H1 (cell line): Measurements from ENCODE around the gene CGNL1. TPM values are rescaled to one million over a fixed set of nuclear protein-coding genes. Genes with fewer than 3 reads are reported as not detected.

Experiments
- CTCF ChIA-PET: fragments of 300-600 bp; sonication (Branson Sonifier 250); formaldehyde crosslinking; loops from one replicate; lab custom pipeline; 2021; ENCODE audit not compliant: partially characterized antibody; lab: Charles Lee
- POLR2A ChIA-PET: fragments of 300-600 bp; sonication (Branson Sonifier 250); formaldehyde crosslinking; loops from one replicate; lab custom pipeline; 2021; ENCODE audit warnings: inconsistent platforms; ENCODE audit not compliant: partially characterized antibody; lab: Charles Lee
- DNase-seq, 2 experiments: peaks; one replicate each; pipeline versions ENCODE4 v3.0.0 to v3.0.0-alpha.2; 2010 to 2022; ENCODE audit warnings: low spot score in 2 of 2, low read depth in 1 of 2, mixed read lengths in 1 of 2
- FAIRE-seq: peaks from 2 replicates; lab custom pipeline; 2011; peaks lifted over from hg19 to GRCh38; lab: Jason Lieb, UNC
- H2AFZ ChIP-seq: 2 replicates; pipeline ENCODE4 v1.8.1; 2012; ENCODE audit warnings: low read length, inconsistent platforms
- H2AK5ac ChIP-seq: 2 replicates; pipeline ENCODE4 v1.6.1; 2013; ENCODE audit warnings: low read depth, low read length
- H2BK120ac ChIP-seq: replicated peaks from 2 replicates; pipeline ENCODE3; 2013; ENCODE audit warnings: low read depth, low read length, inconsistent platforms
- H2BK12ac ChIP-seq: 2 replicates; pipeline ENCODE4 v1.6.1; 2013; ENCODE audit warnings: low read depth, low read length
- H2BK15ac ChIP-seq: 2 replicates; pipeline ENCODE4 v1.6.1; 2013; ENCODE audit warnings: low read length
- H2BK20ac ChIP-seq: 2 replicates; pipeline ENCODE4 v1.6.1; 2013; ENCODE audit warnings: low read length
- H2BK5ac ChIP-seq: 2 replicates; pipeline ENCODE4 v1.6.1; 2013; ENCODE audit warnings: low read depth, low read length
- H3K14ac ChIP-seq: 2 replicates; pipeline ENCODE4 v1.6.1; 2013; ENCODE audit warnings: inconsistent platforms; ENCODE audit not compliant: insufficient read length
- H3K18ac ChIP-seq: 2 replicates; pipeline ENCODE4 v1.6.1; 2013; ENCODE audit warnings: low read length; ENCODE audit errors: extremely low read depth
- H3K23ac ChIP-seq: 2 replicates; pipeline ENCODE4 v1.6.1; 2013; ENCODE audit warnings: inconsistent platforms; ENCODE audit not compliant: insufficient read length
- H3K23me2 ChIP-seq: 2 replicates; pipeline ENCODE4 v1.6.1; 2013; ENCODE audit warnings: low read depth, low read length
- H3K27ac ChIP-seq: 2 replicates; pipeline ENCODE4 v1.6.1; 2011; ENCODE audit warnings: low read depth, low read length, inconsistent platforms
- H3K27me3 ChIP-seq, 4 experiments: replicated peaks in 1 of 4; 1 replicate in 1 of 4; 2 replicates in 3 of 4; pipeline versions ENCODE4 v1.6.1 to v1.8.1; 2011 to 2013; ENCODE audit warnings: low read length in 3 of 4, mild to moderate bottlenecking in 3 of 4, inconsistent platforms in 2 of 4, mixed read lengths in 2 of 4, moderate library complexity in 1 of 4; ENCODE audit not compliant: control insufficient read depth in 3 of 4, insufficient read depth in 3 of 4; ENCODE audit errors: extremely low read depth in 1 of 4
- H3K36me3 ChIP-seq, 4 experiments: 2 replicates each; pipeline versions ENCODE4 v1.6.1 to v1.8.1; 2011 to 2013; ENCODE audit warnings: mild to moderate bottlenecking in 4 of 4, low read length in 3 of 4, moderate library complexity in 2 of 4, control low read depth in 1 of 4, inconsistent platforms in 1 of 4; ENCODE audit not compliant: insufficient read depth in 4 of 4, control insufficient read depth in 2 of 4
- H3K4ac ChIP-seq: replicated peaks from 2 replicates; pipeline ENCODE3; 2013; ENCODE audit warnings: low read length, low read depth, mixed read lengths, inconsistent platforms; ENCODE audit not compliant: insufficient read length
- H3K4me1 ChIP-seq, 4 experiments: replicated peaks in 1 of 4; 1 replicate in 1 of 4; 2 replicates in 3 of 4; pipeline versions ENCODE4 v1.6.1 to v1.8.1; 2011 to 2013; ENCODE audit warnings: low read length in 3 of 4, inconsistent platforms in 2 of 4, mixed read lengths in 1 of 4; ENCODE audit not compliant: insufficient read depth in 4 of 4, control insufficient read depth in 3 of 4
- H3K4me2 ChIP-seq, 2 experiments: 2 replicates each; pipeline versions ENCODE4 v1.6.1 to v1.8.1; 2011 to 2013; ENCODE audit warnings: low read depth in 2 of 2, low read length in 2 of 2, control low read depth in 1 of 2, inconsistent platforms in 1 of 2, mild to moderate bottlenecking in 1 of 2; ENCODE audit not compliant: insufficient read depth in 1 of 2
- H3K4me3 ChIP-seq, 4 experiments: fragments of 200-600, 300-600 bp in 1 of 4; sonication (generic), shearing (Covaris generic), sonication (Bioruptor Twin) in 1 of 4; 2 replicates each; pipeline versions ENCODE4 v1.5.1 to v1.8.1; 2011 to 2016; ENCODE audit warnings: low read length in 4 of 4, low read depth in 3 of 4, control low read depth in 2 of 4, inconsistent platforms in 2 of 4, mild to moderate bottlenecking in 2 of 4, mixed read lengths in 1 of 4, moderate library complexity in 1 of 4; ENCODE audit not compliant: insufficient read depth in 2 of 4; ENCODE audit errors: extremely low read depth in 1 of 4
- H3K56ac ChIP-seq: replicated peaks from 2 replicates; pipeline ENCODE3; 2013; ENCODE audit warnings: low read depth, mild to moderate bottlenecking, mixed read lengths, low read length, inconsistent platforms; ENCODE audit not compliant: insufficient read length
- H3K79me1 ChIP-seq: 2 replicates; pipeline ENCODE4 v1.6.1; 2013; ENCODE audit warnings: low read depth, low read length, control low read depth
- H3K79me2 ChIP-seq, 2 experiments: 2 replicates each; pipeline versions ENCODE4 v1.6.1 to v1.8.1; 2012 to 2013; ENCODE audit warnings: low read length in 2 of 2, mild to moderate bottlenecking in 2 of 2, inconsistent platforms in 1 of 2; ENCODE audit not compliant: insufficient read depth in 2 of 2, control insufficient read depth in 1 of 2
- H3K9ac ChIP-seq, 4 experiments: replicated peaks in 1 of 4; 1 replicate in 1 of 4; 2 replicates in 3 of 4; pipeline versions ENCODE4 v1.6.1 to v1.8.1; 2011 to 2013; ENCODE audit warnings: low read depth in 3 of 4, low read length in 3 of 4, control low read depth in 2 of 4, mild to moderate bottlenecking in 2 of 4, moderate library complexity in 2 of 4, inconsistent platforms in 1 of 4; ENCODE audit errors: extremely low read depth in 1 of 4
- H3K9me3 ChIP-seq, 2 experiments: 2 replicates each; pipeline versions ENCODE4 v1.6.1 to v1.8.1; 2012 to 2013; ENCODE audit warnings: mild to moderate bottlenecking in 2 of 2, moderate library complexity in 2 of 2, control low read depth in 1 of 2, inconsistent platforms in 1 of 2, low read depth in 1 of 2, low read length in 1 of 2, mixed read lengths in 1 of 2; ENCODE audit not compliant: insufficient read depth in 2 of 2
- H4K20me1 ChIP-seq, 2 experiments: replicated peaks in 1 of 2; 2 replicates each; pipeline versions ENCODE3 to v1.8.1; 2011 to 2013; ENCODE audit warnings: inconsistent platforms in 2 of 2, low read length in 2 of 2, mild to moderate bottlenecking in 1 of 2; ENCODE audit not compliant: insufficient read depth in 2 of 2, control insufficient read depth in 1 of 2
- H4K5ac ChIP-seq: 2 replicates; pipeline ENCODE4 v1.6.1; 2013; ENCODE audit warnings: low read length, low read depth, mixed read lengths, inconsistent platforms; ENCODE audit not compliant: insufficient read length
- H4K8ac ChIP-seq: 2 replicates; pipeline ENCODE4 v1.8.0; 2013; ENCODE audit warnings: mild to moderate bottlenecking, moderate library complexity, low read length, inconsistent platforms; ENCODE audit not compliant: insufficient read depth; ENCODE audit errors: extremely low read depth
- H4K91ac ChIP-seq: replicated peaks from 2 replicates; pipeline ENCODE3; 2013; ENCODE audit warnings: low read length, mixed read lengths, inconsistent platforms; ENCODE audit not compliant: insufficient read length
- NRF1 ChIP-seq: IDR thresholded peaks from 2 replicates; pipeline ENCODE4 v1.6.1; 2011; ENCODE audit warnings: mild to moderate bottlenecking, low read depth, low read length, improper control_type of control experiment
- SIN3A ChIP-seq, 2 experiments: IDR thresholded peaks in 1 of 2; conservative IDR thresholded peaks in 1 of 2; 2 replicates each; pipeline ENCODE4 v1.6.1; 2011 to 2012; ENCODE audit warnings: low read length in 2 of 2, improper control_type of control experiment in 1 of 2, low read depth in 1 of 2, mild to moderate bottlenecking in 1 of 2
- WGBS, 2 experiments: shearing (Covaris generic) in 1 of 2; methylation state at CpG; one replicate each; pipeline versions ENCODE4 v1.1.6 to v1.1.7; 2013 to 2015; ENCODE audit warnings: low lambda C conversion rate in 2 of 2, mixed read lengths in 2 of 2, inconsistent platforms in 1 of 2, low coverage in 1 of 2, missing lambda C conversion rate in 1 of 2; ENCODE audit not compliant: insufficient replicate concordance in 2 of 2, insufficient coverage in 1 of 2, insufficient read length in 1 of 2; ENCODE audit errors: extremely low coverage in 1 of 2, missing lambda C conversion rate in 1 of 2; 5-methylcytosine and 5-hydroxymethylcytosine counted together
- polyA plus RNA-seq, 7 experiments: library from polyadenylated mRNA; depleted of rRNA in 3 of 7; stranded (reverse) in 5 of 7; unstranded in 2 of 7; fragments of >200 nt in 5 of 7; fragments of 200-250 nt in 2 of 7; gene quantifications; 1 replicate in 5 of 7; 2 replicates in 1 of 7; 4 replicates in 1 of 7; pipeline versions ENCODE4 v1.2.1 to v1.2.3, GENCODE V29; 2011 to 2013; ENCODE audit warnings: missing spikeins in 2 of 7, mixed read lengths in 2 of 7
- total RNA-seq: library from RNA; stranded (reverse); fragmentation: NEBNext Ultra II Directional; extraction: Animal tissue kit (Norgen Biotek cat#: 25700); gene quantifications from 2 replicates; pipeline ENCODE4 v1.2.1, GENCODE V29; 2021

CGNL1 gene
- total and polyA plus RNA-seq, 2 of the 8 experiments (the other 6 are each of a cell fraction or from before 2014, with no cell fraction given), result 21.8 to 75.6 TPM

- peak overlapping the region; percentile 20; the same call in 1 of the 2 replicates for H2BK12ac ChIP-seq
- ChIA-PET CTCF (interaction anchor here (0.7 to 8.5 kb wide), 19 partner anchors 9 to 190 kb away, joined by 3 to 56 read pairs (median 5); no protein-coding TSS in a partner anchor), POLR2A (interaction anchor here (0.7 to 1.9 kb wide), 5 partner anchors 8 to 179 kb away, joined by 3 to 11 read pairs (median 3); partner anchors contain the start of gene CGNL1)
These were observed 21.0 kb upstream of the CGNL1 start for GRCh38 chr15:57355259-57355658.

More at GRCh38 chr15:57355259-57355658, 21.0 kb upstream of the CGNL1 start:
- Histone ChIP-seq H3K27ac (no peak overlapping the region), H3K79me1 (no peaks in the 10 kb centered on the region), H2BK20ac (no peak overlapping the region), H3K4ac (no peak overlapping the region), H3K36me3 (no peaks in the 10 kb centered on the region), H4K5ac (no peak overlapping the region), H4K91ac (peak overlapping the region; percentile 62), H3K27me3 (no peaks in the 10 kb centered on the region), H2BK120ac (no peak overlapping the region), H3K4me3 (no peak overlapping the region), H3K23me2 (no peaks in the 10 kb centered on the region), H2AK5ac (no peak overlapping the region), H3K18ac (no peak overlapping the region), H3K9ac (no peak overlapping the region), H3K56ac (no peak overlapping the region), H2AFZ (no peak overlapping the region), H3K9me3 (no peaks in the 10 kb centered on the region), H2BK5ac (peak overlapping the region; percentile 62; the same call in 1 of the 2 replicates), H2BK15ac (no peak overlapping the region), H4K8ac (no peak overlapping the region; the same call in 1 of the 2 replicates), H3K14ac (no peak overlapping the region), H3K4me1 (peaks cover 2 to 28% (median 13%) of the 10 kb centered on the region in 4 experiments; a peak in 5 of 7 replicates), H3K4me2 (no peak overlapping the region), H3K23ac (no peak overlapping the region), H4K20me1 (no peaks in the 10 kb centered on the region), H3K79me2 (no peaks in the 10 kb centered on the region)
- TF ChIP-seq SIN3A (conservative IDR thresholded peaks at IDR 0.05 in 1 of 2, IDR thresholded peaks at IDR 0.05 in 1 of 2; ENCODE audit: low read depth in 1 of 2, low read length in 2 of 2), result 0 out of 4 replicates have a peak, but pooled peaks have one; percentile 45 to 60
- TF ChIP-seq NRF1, result no peak
- DNase-seq (no peak), FAIRE-seq (no peak)
- 85% methylated on average over 8 of the region's 8 CpGs; no CpG with 5 or more reads in 1 of the 2 experiments for WGBS, 2 experiments
